ENCODE results near the gene TANK. TPM values are rescaled to one million over a fixed set of nuclear protein-coding genes. Genes with fewer than 3 reads are reported as not detected.
A peak's percentile ranks its signal among the peaks of the same experiment; 100 is the strongest.

Gene TANK
- total RNA-seq, 3 donors from 2014 or later (not counting 1 experiment from before 2014, with no cell fraction given): 68.9 to 121 (median 76.1) TPM

DNA sequence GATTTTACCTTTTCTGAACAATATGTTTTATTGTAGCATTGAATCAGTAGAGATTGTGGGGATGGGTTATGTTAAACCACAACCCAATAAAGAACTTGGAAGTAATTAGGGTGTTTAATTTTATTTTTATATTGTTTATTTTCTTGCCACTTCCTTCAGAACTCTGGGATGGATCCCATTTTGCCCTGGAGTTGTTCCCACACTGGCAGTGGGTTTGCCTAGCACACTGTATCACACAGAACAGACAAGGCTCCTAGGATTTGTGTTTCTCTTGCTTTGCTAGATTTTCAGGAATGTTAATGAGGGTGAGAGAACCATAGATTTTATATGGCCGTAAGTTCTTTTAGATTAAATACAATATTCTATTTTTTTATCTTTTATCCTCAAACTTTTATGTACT is 59.0 kb downstream of the TANK start:
- TF ChIP-seq, protein P1, sequence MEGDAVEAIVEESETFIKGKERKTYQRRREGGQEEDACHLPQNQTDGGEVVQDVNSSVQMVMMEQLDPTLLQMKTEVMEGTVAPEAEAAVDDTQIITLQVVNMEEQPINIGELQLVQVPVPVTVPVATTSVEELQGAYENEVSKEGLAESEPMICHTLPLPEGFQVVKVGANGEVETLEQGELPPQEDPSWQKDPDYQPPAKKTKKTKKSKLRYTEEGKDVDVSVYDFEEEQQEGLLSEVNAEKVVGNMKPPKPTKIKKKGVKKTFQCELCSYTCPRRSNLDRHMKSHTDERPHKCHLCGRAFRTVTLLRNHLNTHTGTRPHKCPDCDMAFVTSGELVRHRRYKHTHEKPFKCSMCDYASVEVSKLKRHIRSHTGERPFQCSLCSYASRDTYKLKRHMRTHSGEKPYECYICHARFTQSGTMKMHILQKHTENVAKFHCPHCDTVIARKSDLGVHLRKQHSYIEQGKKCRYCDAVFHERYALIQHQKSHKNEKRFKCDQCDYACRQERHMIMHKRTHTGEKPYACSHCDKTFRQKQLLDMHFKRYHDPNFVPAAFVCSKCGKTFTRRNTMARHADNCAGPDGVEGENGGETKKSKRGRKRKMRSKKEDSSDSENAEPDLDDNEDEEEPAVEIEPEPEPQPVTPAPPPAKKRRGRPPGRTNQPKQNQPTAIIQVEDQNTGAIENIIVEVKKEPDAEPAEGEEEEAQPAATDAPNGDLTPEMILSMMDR (IDR thresholded peaks at IDR 0.05): no peak
- H3K27ac Mint-ChIP-seq: no peak overlapping the region

DNA sequence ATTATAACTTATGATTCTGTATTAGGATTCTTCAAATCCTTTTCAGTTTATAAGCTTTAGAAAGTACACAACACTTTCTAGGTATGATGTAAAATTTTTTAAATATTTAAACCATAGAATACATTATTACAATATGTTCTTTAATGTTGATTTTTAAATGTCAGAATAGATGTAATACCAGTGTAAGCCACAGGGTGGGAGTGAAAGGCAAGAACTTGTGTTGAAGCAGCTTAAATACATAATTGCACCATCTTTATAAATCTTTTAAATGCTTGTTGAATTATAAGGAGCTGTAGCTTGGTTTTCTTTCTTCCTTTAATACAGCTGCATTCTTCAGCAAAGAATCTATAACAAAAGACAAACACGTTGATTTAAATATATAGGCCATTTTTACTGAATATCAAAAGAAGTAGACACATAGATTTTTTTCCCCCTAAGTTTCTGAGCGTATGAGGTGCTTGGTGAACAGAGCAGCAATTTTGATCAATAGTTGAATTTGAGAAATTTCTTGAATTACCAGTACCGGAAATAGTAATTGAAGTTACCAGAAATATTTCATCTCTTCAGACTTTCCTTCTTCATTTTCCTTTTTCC is 63.0 kb downstream of the TANK start:
- Histone ChIP-seq H3K36me3 (ENCODE audit: control insufficient read depth, insufficient read depth, low read length) (peaks cover 45% of the 10 kb centered on the region), H3K4me1 (ENCODE audit: control insufficient read depth, insufficient read depth, low read length) (no peaks in the 10 kb centered on the region), H3K27ac (ENCODE audit: low read length) (no peak overlapping the region), H3K9me3 (ENCODE audit: control insufficient read depth, insufficient read depth, low read length) (no peaks in the 10 kb centered on the region), H3K4me3 (ENCODE audit: low read length) (no peak overlapping the region), H3K27me3 (ENCODE audit: control insufficient read depth, insufficient read depth, low read length) (no peaks in the 10 kb centered on the region)
- WGBS (ENCODE audit: insufficient coverage): no CpG with 5 or more reads among the region's 3 CpGs
- TF ChIP-seq, protein P1 (IDR thresholded peaks at IDR 0.05): peak; percentile 92
- no peaks in the 10 kb centered on the region for H3K36me3 Mint-ChIP-seq
- no peak overlapping the region for H3K27ac Mint-ChIP-seq
- ATAC-seq (peak; percentile 69 to 81 (median 74)), DNase-seq (peak in 1 of 2 donors; percentile 74)
- H3K9me3 Mint-ChIP-seq: no peaks in the 10 kb centered on the region
- no peak overlapping the region for H3K4me3 Mint-ChIP-seq
- no peaks in the 10 kb centered on the region for H3K4me1 Mint-ChIP-seq
- intact Hi-C loops (cut with micrococcal nuclease): loop anchor here (1.0 to 5.0 kb wide), 3 partner anchors 50 to 899 kb away; no protein-coding TSS in a partner anchor
- H3K27me3 Mint-ChIP-seq (ENCODE audit: low read depth in 2 of 2): no peaks in the 10 kb centered on the region

More for the DNA sequence above, 59.0 kb downstream of the TANK start:
- Histone ChIP-seq H3K4me3 (ENCODE audit: low read length) (no peak overlapping the region), H3K36me3 (ENCODE audit: control insufficient read depth, insufficient read depth, low read length) (peaks cover 22% of the 10 kb centered on the region), H3K27ac (ENCODE audit: low read length) (no peak overlapping the region), H3K4me1 (ENCODE audit: control insufficient read depth, insufficient read depth, low read length) (no peaks in the 10 kb centered on the region), H3K9me3 (ENCODE audit: control insufficient read depth, insufficient read depth, low read length) (no peaks in the 10 kb centered on the region), H3K27me3 (ENCODE audit: control insufficient read depth, insufficient read depth, low read length) (no peaks in the 10 kb centered on the region)
- intact Hi-C loops (cut with micrococcal nuclease): no loop called here
- ATAC-seq (no peak), DNase-seq (no peak)
- H3K4me3 Mint-ChIP-seq: no peak overlapping the region
- no peaks in the 10 kb centered on the region for H3K36me3 Mint-ChIP-seq
- H3K27me3 Mint-ChIP-seq (ENCODE audit: low read depth in 2 of 2): no peaks in the 10 kb centered on the region
- no peaks in the 10 kb centered on the region for H3K9me3 Mint-ChIP-seq
- WGBS (ENCODE audit: insufficient coverage): no CpG with 5 or more reads among the region's 1 CpG
- peaks cover 11 to 21% of the 10 kb centered on the region in 2 donors for H3K4me1 Mint-ChIP-seq

DNA sequence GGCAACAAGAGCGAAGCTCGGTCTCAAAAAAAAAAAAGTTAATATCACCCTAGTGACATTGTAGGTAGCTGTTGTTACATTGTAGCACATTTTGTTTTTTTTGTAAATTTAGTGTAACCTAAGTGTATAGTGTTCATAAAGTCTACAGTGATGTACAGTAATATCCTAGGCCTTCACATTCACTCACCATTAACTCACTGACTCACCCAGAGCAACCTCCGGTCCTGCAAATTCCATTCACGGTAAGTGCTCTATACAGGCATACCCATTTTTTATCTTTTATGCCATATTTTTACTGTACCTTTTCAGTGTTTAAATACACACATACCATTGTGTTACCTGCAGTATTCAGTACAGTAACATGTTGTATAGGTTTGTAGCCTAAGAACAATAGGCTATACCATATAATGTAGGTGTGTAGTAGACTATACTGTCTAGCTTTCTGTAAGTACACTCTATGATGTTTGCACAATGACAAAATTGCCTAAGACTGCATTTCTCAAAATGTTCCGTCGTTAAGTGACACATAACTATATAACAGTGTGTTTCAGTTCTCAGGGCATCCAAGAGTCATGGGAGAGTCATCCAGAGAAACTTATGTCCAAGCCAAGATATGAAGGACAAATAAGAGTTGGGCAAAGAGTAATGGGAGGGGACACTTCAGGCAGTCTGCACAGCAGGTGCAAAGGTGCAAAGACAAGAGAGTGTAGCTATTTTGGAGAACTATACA is 68.4 kb downstream of the TANK start:
- H3K27me3 Mint-ChIP-seq (ENCODE audit: low read depth in 2 of 2): no peaks in the 10 kb centered on the region

More for the DNA sequence above, 68.4 kb downstream of the TANK start:
- no peaks in the 10 kb centered on the region for H3K27me3 ChIP-seq (ENCODE audit: control insufficient read depth, insufficient read depth, low read length)
- TF ChIP-seq, protein P1 (IDR thresholded peaks at IDR 0.05): no peak
- H3K27ac ChIP-seq (ENCODE audit: low read length): no peak overlapping the region
- no peak overlapping the region for H3K27ac Mint-ChIP-seq
- no peak for DNase-seq
- intact Hi-C loops (cut with micrococcal nuclease): no loop called here
- peaks cover 74% of the 10 kb centered on the region for H3K36me3 ChIP-seq (ENCODE audit: control insufficient read depth, insufficient read depth, low read length)
- no peak overlapping the region for H3K4me3 Mint-ChIP-seq
- no peaks in the 10 kb centered on the region for H3K9me3 Mint-ChIP-seq
- no peaks in the 10 kb centered on the region for H3K9me3 ChIP-seq (ENCODE audit: control insufficient read depth, insufficient read depth, low read length)
- H3K4me3 ChIP-seq (ENCODE audit: low read length): no peak overlapping the region
- WGBS (ENCODE audit: insufficient coverage): 96% methylated on average over 6 of the region's 6 CpGs
- no peaks in the 10 kb centered on the region for H3K4me1 Mint-ChIP-seq
- no peaks in the 10 kb centered on the region for H3K36me3 Mint-ChIP-seq
- ATAC-seq: no peak
- no peaks in the 10 kb centered on the region for H3K4me1 ChIP-seq (ENCODE audit: control insufficient read depth, insufficient read depth, low read length)
